Measurements from ENCODE around the gene FZD8.

- TF ChIP-seq CTCF (IDR thresholded peaks at IDR 0.05) (no peak), POLR2A (IDR thresholded peaks at IDR 0.05; ENCODE audit: low read depth) (no peak), POLR2AphosphoS5 (IDR thresholded peaks at IDR 0.05) (no peak)
These were observed 29.0 kb downstream of the FZD8 start for GRCh38 chr10:35613107-35613440.
